IMR-90 (cell line): ENCODE measurements around the gene LRRC56. TPM values are rescaled to one million over a fixed set of nuclear protein-coding genes. Genes with fewer than 3 reads are reported as not detected.
A peak's percentile ranks its signal among the peaks of the same experiment; 100 is the strongest.

Experiments used
- ATAC-seq: fragments of 200-7000 bp; cut with Tn5 transposase; 2 replicates; pipeline ENCODE4 v1.9.1; 2020; ENCODE audit warnings: low read depth, mild to moderate bottlenecking, moderate library complexity
- BruUV-seq: library from RNA; stranded (reverse); fragments of 400-500 nt; replicated peaks from 2 replicates; lab custom pipeline; 2021; lab: Mats Ljungman, UMichigan
- CTCF ChIA-PET: fragments of 300-600 bp; formaldehyde crosslinking; extraction: SDS; loops from one replicate; lab custom pipeline; 2021; ENCODE audit warnings: antibody characterized with exemption; lab: Yijun Ruan, JAX
- POLR2A ChIA-PET: fragments of 300-600 bp; sonication (Branson Sonifier 250); formaldehyde crosslinking; loops from one replicate; lab custom pipeline; 2022; ENCODE audit warnings: antibody characterized with exemption; ENCODE audit not compliant: unreplicated experiment; lab: Charles Lee
- DNase-seq: peaks from one replicate; pipeline ENCODE4 v3.0.0; 2013
- H2AFZ ChIP-seq: replicated peaks from 2 replicates; pipeline ENCODE3; 2013; ENCODE audit warnings: low read length, mild to moderate bottlenecking; ENCODE audit not compliant: poor library complexity
- H2AK5ac ChIP-seq: 2 replicates; pipeline ENCODE4 v1.6.1; 2013; ENCODE audit warnings: low read depth, low read length, inconsistent platforms
- H2AK9ac ChIP-seq: replicated peaks from 2 replicates; pipeline ENCODE3; 2013; ENCODE audit warnings: mild to moderate bottlenecking, low read depth, low read length, moderate library complexity; ENCODE audit not compliant: poor library complexity
- H2BK120ac ChIP-seq: 2 replicates; pipeline ENCODE4 v1.6.1; 2013; ENCODE audit warnings: low read depth, low read length, inconsistent platforms
- H2BK15ac ChIP-seq: 3 replicates; pipeline ENCODE4 v1.6.1; 2013; ENCODE audit warnings: low read depth, low read length, inconsistent platforms
- H2BK20ac ChIP-seq: 2 replicates; pipeline ENCODE4 v1.6.1; 2013; ENCODE audit warnings: low read depth, mild to moderate bottlenecking, inconsistent platforms, low read length, moderate library complexity
- H2BK5ac ChIP-seq: 2 replicates; pipeline ENCODE4 v1.6.1; 2013; ENCODE audit warnings: mild to moderate bottlenecking, low read depth, low read length, inconsistent platforms; ENCODE audit not compliant: poor library complexity, severe bottlenecking
- H3K14ac ChIP-seq: replicated peaks from 2 replicates; pipeline ENCODE4 v1.6.1; 2013; ENCODE audit warnings: low read depth, low read length, inconsistent platforms
- H3K18ac ChIP-seq: 2 replicates; pipeline ENCODE4 v1.6.1; 2013; ENCODE audit warnings: low read depth, low read length, control low read depth
- H3K23ac ChIP-seq: 2 replicates; pipeline ENCODE4 v1.6.1; 2013; ENCODE audit warnings: low read depth, low read length, inconsistent platforms
- H3K27ac ChIP-seq: 2 replicates; pipeline ENCODE4 v1.5.1; 2013; ENCODE audit warnings: mild to moderate bottlenecking, control low read depth, low read length; ENCODE audit not compliant: insufficient read depth
- H3K27me3 ChIP-seq: 2 replicates; pipeline ENCODE4 v1.6.1; 2013; ENCODE audit warnings: low read length; ENCODE audit not compliant: control insufficient read depth, insufficient read depth
- H3K36me3 ChIP-seq: 2 replicates; pipeline ENCODE4 v1.6.1; 2013; ENCODE audit warnings: low read length, mixed read lengths; ENCODE audit not compliant: control insufficient read depth, insufficient read depth
- H3K4ac ChIP-seq: 2 replicates; pipeline ENCODE4 v1.6.1; 2013; ENCODE audit warnings: low read depth, low read length, inconsistent platforms
- H3K4me1 ChIP-seq: 2 replicates; pipeline ENCODE4 v1.6.1; 2013; ENCODE audit warnings: low read length, mixed read lengths; ENCODE audit not compliant: control insufficient read depth, insufficient read depth
- H3K4me2 ChIP-seq: 2 replicates; pipeline ENCODE4 v1.6.1; 2013; ENCODE audit warnings: low read depth, mild to moderate bottlenecking, control low read depth, low read length, moderate library complexity
- H3K4me3 ChIP-seq: 2 replicates; pipeline ENCODE4 v1.5.1; 2013; ENCODE audit warnings: low read depth, mild to moderate bottlenecking, control low read depth, low read length, moderate library complexity; ENCODE audit not compliant: insufficient read depth
- H3K56ac ChIP-seq: 2 replicates; pipeline ENCODE4 v1.6.1; 2013; ENCODE audit warnings: low read length, inconsistent platforms; ENCODE audit not compliant: insufficient read depth; ENCODE audit errors: extremely low read depth
- H3K79me1 ChIP-seq, 2 experiments: 2 replicates each; pipeline ENCODE4 v1.6.1; 2013; ENCODE audit warnings: low read length in 2 of 2, inconsistent platforms in 1 of 2, low read depth in 1 of 2
- H3K9ac ChIP-seq: 2 replicates; pipeline ENCODE4 v1.6.1; 2013; ENCODE audit warnings: low read depth, low read length, control low read depth
- H3K9me1 ChIP-seq: 2 replicates; pipeline ENCODE4 v1.6.1; 2013; ENCODE audit warnings: low read length, inconsistent platforms; ENCODE audit not compliant: insufficient read depth
- H3K9me3 ChIP-seq: 2 replicates; pipeline ENCODE4 v1.6.1; 2013; ENCODE audit warnings: low read length; ENCODE audit not compliant: control insufficient read depth, insufficient read depth
- H4K20me1 ChIP-seq: 2 replicates; pipeline ENCODE4 v1.6.1; 2013; ENCODE audit warnings: low read length, inconsistent platforms; ENCODE audit not compliant: insufficient read depth
- H4K5ac ChIP-seq: 2 replicates; pipeline ENCODE4 v1.6.1; 2013; ENCODE audit warnings: mild to moderate bottlenecking, low read depth, low read length, control low read depth
- H4K8ac ChIP-seq, 2 experiments: 2 replicates each; pipeline ENCODE4 v1.6.1; 2013; ENCODE audit warnings: low read depth in 2 of 2, low read length in 2 of 2, control low read depth in 1 of 2, inconsistent platforms in 1 of 2
- H4K91ac ChIP-seq: 2 replicates; pipeline ENCODE4 v1.6.1; 2013; ENCODE audit warnings: low read depth, low read length, inconsistent platforms; ENCODE audit not compliant: insufficient read depth
- RAD21 ChIP-seq: IDR thresholded peaks from 2 replicates; pipeline ENCODE4 v1.6.1; 2012; ENCODE audit warnings: low read length, improper control_type of control experiment
- RCOR1 ChIP-seq: IDR thresholded peaks from 2 replicates; pipeline ENCODE4 v1.6.1; 2012; ENCODE audit warnings: mild to moderate bottlenecking, low read length, improper control_type of control experiment; ENCODE audit not compliant: insufficient replicate concordance
- RFX5 ChIP-seq: IDR thresholded peaks from 2 replicates; pipeline ENCODE4 v1.8.0; 2012; ENCODE audit warnings: low read depth, mild to moderate bottlenecking, low read length, moderate library complexity
- SMC3 ChIP-seq: fragments of 150-350 bp; IDR thresholded peaks from 2 replicates; pipeline ENCODE4 v1.6.1; 2016; ENCODE audit warnings: low read depth, mild to moderate bottlenecking, antibody characterized with exemption, low read length, moderate library complexity
- USF2 ChIP-seq: fragments of 150-350 bp; IDR thresholded peaks from 2 replicates; pipeline ENCODE4 v1.6.1; 2017; ENCODE audit warnings: mild to moderate bottlenecking, antibody characterized with exemption, low read length, low read depth
- WGBS, 2 experiments: methylation state at CpG; one replicate each; pipeline versions ENCODE4 v1.1.5 to v1.1.7; 2013; ENCODE audit warnings: missing lambda C conversion rate in 2 of 2; ENCODE audit not compliant: insufficient read length in 1 of 2; ENCODE audit errors: extremely low coverage in 2 of 2; 5-methylcytosine and 5-hydroxymethylcytosine counted together
- dilution Hi-C: fragments of 300-500 bp; cut with HindIII; formaldehyde crosslinking; loops from one replicate; pipeline ENCODE4 v1.14.3; 2018; ENCODE audit warnings: low sequenced_read_pairs; ENCODE audit not compliant: unreplicated experiment
- in situ Hi-C: fragments of 300-500 bp; cut with MboI; formaldehyde crosslinking; loops from 3 replicates; pipeline ENCODE4 v1.14.3; 2019; ENCODE audit warnings: low sequenced_read_pairs, inconsistent platforms, mixed read lengths
- intact Hi-C: fragments of 100-400 bp; cut with micrococcal nuclease; formaldehyde crosslinking; loops from 2 replicates; pipeline ENCODE4 v1.10.0; 2022
- polyA plus RNA-seq, 3 experiments: library from polyadenylated mRNA; depleted of rRNA; stranded (reverse); fragments of >200 nt; gene quantifications; 2 replicates each; pipeline ENCODE4 v1.2.3, GENCODE V29; 2012; ENCODE audit warnings: low replicate concordance in 1 of 3
- total RNA-seq: library from RNA; depleted of rRNA; stranded (reverse); fragments of >200 nt; gene quantifications from 2 replicates; pipeline ENCODE4 v1.2.3, GENCODE V29; 2012

The LRRC56 gene
- total and polyA plus RNA-seq, 2 of the 4 experiments (the other 2 are of a cell fraction) = 0.36 to 1.3 TPM

- H4K91ac ChIP-seq = no peak overlapping the region
- peaks cover 6% of the 10 kb centered on the region; the same call in 1 of the 2 replicates for H4K20me1 ChIP-seq
- no peak overlapping the region for H2BK15ac ChIP-seq
- H2BK120ac ChIP-seq = no peak overlapping the region
- H3K4me3 ChIP-seq = no peak overlapping the region
- ATAC-seq (no peak), DNase-seq (no peak)
- H4K5ac ChIP-seq = no peak overlapping the region
- no peaks in the 10 kb centered on the region for H3K79me1 ChIP-seq
- no peak overlapping the region for H3K27ac ChIP-seq
- H3K9me1 ChIP-seq = no peaks in the 10 kb centered on the region
- in situ Hi-C loops (no loop called here), intact Hi-C loops (loop anchor here (10.0 kb wide), 1 partner anchor 171 kb away; no protein-coding TSS in a partner anchor), dilution Hi-C loops (no loop called here)
- peaks cover 2% of the 10 kb centered on the region; the same call in 1 of the 2 replicates for H3K36me3 ChIP-seq
- H3K18ac ChIP-seq = no peak overlapping the region
- H3K4me1 ChIP-seq = peaks cover 2% of the 10 kb centered on the region; the same call in 1 of the 2 replicates
- CTCF ChIA-PET = no interaction called here
- no peak overlapping the region for H3K4me2 ChIP-seq
- no peak overlapping the region for H4K8ac ChIP-seq
- H3K4ac ChIP-seq = no peak overlapping the region
- H3K9me3 ChIP-seq = no peaks in the 10 kb centered on the region
- TF ChIP-seq USF2 = no peak
- TF ChIP-seq RFX5 = no peak
- no peak for TF ChIP-seq SMC3
- no peak for TF ChIP-seq RAD21
- TF ChIP-seq RCOR1 = no peak
- no peak overlapping the region for H2BK20ac ChIP-seq
- no peak overlapping the region for H2AK5ac ChIP-seq
- POLR2A ChIA-PET = no interaction called here
- peaks cover 49% of the 10 kb centered on the region for H3K27me3 ChIP-seq
- no peak overlapping the region for H2BK5ac ChIP-seq
- H3K9ac ChIP-seq = no peak overlapping the region
- H3K23ac ChIP-seq = no peak overlapping the region
- H3K56ac ChIP-seq = no peak overlapping the region
- no TSS peak for BruUV-seq
- H3K14ac ChIP-seq = no peak overlapping the region
- H2AFZ ChIP-seq = peak overlapping the region; percentile 43
- H2AK9ac ChIP-seq = no peak overlapping the region
- 81% methylated on average over 7 of the region's 27 CpGs; no CpG with 5 or more reads in 1 of the 2 experiments for WGBS, 2 experiments
Measured at GRCh38 chr11:553083-553987, 16.0 kb downstream of the LRRC56 start.
